HepG2 (cell line): ENCODE results near the gene LAMB2. TPM values are rescaled to one million over a fixed set of nuclear protein-coding genes. Genes with fewer than 3 reads are reported as not detected.

Experiments used
- CBFB ChIP-seq: sonication (generic); formaldehyde crosslinking; IDR thresholded peaks from 2 replicates; pipeline ENCODE4 v1.4.0; 2020; ENCODE audit warnings: missing genetic modification reagents
- HMG20A ChIP-seq: IDR thresholded peaks from 2 replicates; pipeline ENCODE4 v1.6.1; 2016; ENCODE audit warnings: borderline replicate concordance
- KAT8 ChIP-seq: IDR thresholded peaks from 2 replicates; pipeline ENCODE4 v1.6.1; 2016; ENCODE audit warnings: missing genetic modification reagents, missing compliant biosample characterization
- KMT2B ChIP-seq: IDR thresholded peaks from 2 replicates; pipeline ENCODE4 v1.6.1; 2016; ENCODE audit warnings: missing genetic modification reagents, missing compliant biosample characterization
- MTF2 ChIP-seq: sonication (generic); formaldehyde crosslinking; IDR thresholded peaks from 2 replicates; pipeline ENCODE4 v1.5.0; 2020; ENCODE audit warnings: missing genetic modification reagents, borderline replicate concordance
- NFRKB ChIP-seq: fragments of 450-650 bp; IDR thresholded peaks from 2 replicates; pipeline ENCODE4 v1.6.1; 2017
- NFYB ChIP-seq: sonication (generic); formaldehyde crosslinking; IDR thresholded peaks from 2 replicates; pipeline ENCODE4 v1.4.0; 2020; ENCODE audit warnings: missing genetic modification reagents
- NKX3-1 ChIP-seq: sonication (generic); formaldehyde crosslinking; IDR thresholded peaks from 2 replicates; pipeline ENCODE4 v1.5.0; 2020; ENCODE audit warnings: missing genetic modification reagents
- PHF20 ChIP-seq: sonication (generic); formaldehyde crosslinking; IDR thresholded peaks from 2 replicates; pipeline ENCODE4 v1.5.0; 2020; ENCODE audit warnings: mild to moderate bottlenecking, missing genetic modification reagents
- REXO4 ChIP-seq: sonication (generic); formaldehyde crosslinking; IDR thresholded peaks from 2 replicates; pipeline ENCODE4 v1.8.0; 2022; ENCODE audit warnings: missing genetic modification reagents, mild to moderate bottlenecking, borderline replicate concordance
- SAFB2 ChIP-seq: sonication (generic); formaldehyde crosslinking; IDR thresholded peaks from 2 replicates; pipeline ENCODE4 v1.5.1; 2020; ENCODE audit warnings: missing genetic modification reagents, low read depth, mild to moderate bottlenecking, borderline replicate concordance
- SMARCC2 ChIP-seq: fragments of 450-650 bp; IDR thresholded peaks from 2 replicates; pipeline ENCODE4 v1.6.1; 2017; ENCODE audit warnings: antibody characterized with exemption, mild to moderate bottlenecking
- YEATS4 ChIP-seq: sonication (generic); formaldehyde crosslinking; IDR thresholded peaks from 2 replicates; pipeline ENCODE4 v1.4.0; 2020; ENCODE audit warnings: missing genetic modification reagents, borderline replicate concordance
- ZBTB44 ChIP-seq: sonication (generic); formaldehyde crosslinking; IDR thresholded peaks from 2 replicates; pipeline ENCODE4 v1.4.0; 2020; ENCODE audit warnings: missing genetic modification reagents
- ZIK1 ChIP-seq: sonication (generic); formaldehyde crosslinking; IDR thresholded peaks from 2 replicates; pipeline ENCODE4 v1.5.0; 2020; ENCODE audit warnings: mild to moderate bottlenecking, low read depth, missing genetic modification reagents, borderline replicate concordance
- ZMYM2 ChIP-seq: sonication (generic); formaldehyde crosslinking; IDR thresholded peaks from 2 replicates; pipeline ENCODE4 v1.8.0; 2022; ENCODE audit warnings: mild to moderate bottlenecking, missing genetic modification reagents
- ZNF12 ChIP-seq: sonication (generic); formaldehyde crosslinking; IDR thresholded peaks from 2 replicates; pipeline ENCODE4 v1.5.0; 2020; ENCODE audit warnings: missing genetic modification reagents
- ZNF230 ChIP-seq: sonication (generic); formaldehyde crosslinking; IDR thresholded peaks from 2 replicates; pipeline ENCODE4 v1.4.0; 2020; ENCODE audit warnings: mild to moderate bottlenecking, missing genetic modification reagents
- ZNF251 ChIP-seq: sonication (generic); formaldehyde crosslinking; IDR thresholded peaks from 2 replicates; pipeline ENCODE4 v1.9.0; 2021; ENCODE audit warnings: mild to moderate bottlenecking, missing genetic modification reagents
- ZNF282 ChIP-seq: fragments of 450-650 bp; IDR thresholded peaks from 2 replicates; pipeline ENCODE4 v1.6.1; 2018; ENCODE audit not compliant: partially characterized antibody
- ZNF652 ChIP-seq: IDR thresholded peaks from 2 replicates; pipeline ENCODE4 v1.6.1; 2016; ENCODE audit warnings: low read depth, borderline replicate concordance
- ZNF782 ChIP-seq: sonication (generic); formaldehyde crosslinking; IDR thresholded peaks from 2 replicates; pipeline ENCODE4 v1.4.0; 2020; ENCODE audit warnings: missing genetic modification reagents, mild to moderate bottlenecking, borderline replicate concordance
- polyA plus RNA-seq, 8 experiments: library from polyadenylated mRNA; depleted of rRNA in 3 of 8; stranded (reverse) in 7 of 8; unstranded in 1 of 8; fragments of >200 nt; fragmentation: Illumina TruSeq in 4 of 8; extraction: Trizol in 4 of 8; gene quantifications; 2 replicates each; pipeline versions ENCODE4 v1.2.1 to v1.2.3, GENCODE V29; 2011 to 2016; ENCODE audit warnings: low read depth in 4 of 8, missing spikeins in 1 of 8, mixed read lengths in 1 of 8; ENCODE audit not compliant: insufficient read depth in 1 of 8
- total RNA-seq, 5 experiments: library from RNA; depleted of rRNA; stranded (reverse); fragments of >200 nt; fragmentation: Illumina TruSeq; extraction: Trizol; gene quantifications; 2 replicates each; pipeline ENCODE4 v1.2.3, GENCODE V29; 2016; ENCODE audit warnings: low read depth in 1 of 5
- TF ChIP-seq, protein P1 (sequence below): IDR thresholded peaks from 2 replicates; pipeline ENCODE4 v1.4.0; 2020; ENCODE audit warnings: mild to moderate bottlenecking, missing genetic modification reagents
- TF ChIP-seq, protein P2 (sequence below): sonication (generic); formaldehyde crosslinking; IDR thresholded peaks from 2 replicates; pipeline ENCODE4 v1.8.0; 2022; ENCODE audit warnings: missing genetic modification reagents, mild to moderate bottlenecking, borderline replicate concordance

Gene LAMB2
- total and polyA plus RNA-seq, 2 of the 13 experiments (the other 11 are each of a cell fraction or from before 2014, with no cell fraction given) = 208 to 443 TPM

GRCh38 chr3:49093853-49094767, 38.7 kb downstream of the LAMB2 start, which contains the start of gene QRICH1 (continued):
- no peak for TF ChIP-seq MTF2 (CRISPR knock-in tag)
- peak; percentile 95 for TF ChIP-seq NFYB (CRISPR knock-in tag)
- no peak; the same call in 1 of the 2 replicates for TF ChIP-seq ZNF251 (CRISPR knock-in tag)
- TF ChIP-seq ZNF282 = peak; percentile 97
- no peak; the same call in none of the 2 replicates for TF ChIP-seq YEATS4 (CRISPR knock-in tag)
- TF ChIP-seq CBFB (CRISPR knock-in tag) = 0 out of 2 replicates have a peak, but pooled peaks have one; percentile 24
- TF ChIP-seq SAFB2 (CRISPR knock-in tag) = no peak
- no peak for TF ChIP-seq SMARCC2
- TF ChIP-seq NKX3-1 (CRISPR knock-in tag) = peak; percentile 8
- TF ChIP-seq KMT2B (CRISPR knock-in tag) = peak; percentile 30; the same call in 1 of the 2 replicates
- 0 out of 2 replicates have a peak, but pooled peaks have one; percentile 35 for TF ChIP-seq NFRKB
- peak; percentile 63; the same call in 1 of the 2 replicates for TF ChIP-seq ZNF12 (CRISPR knock-in tag)
- TF ChIP-seq PHF20 (CRISPR knock-in tag) = peak; percentile 54
- TF ChIP-seq HMG20A = no peak
- TF ChIP-seq, protein P1, sequence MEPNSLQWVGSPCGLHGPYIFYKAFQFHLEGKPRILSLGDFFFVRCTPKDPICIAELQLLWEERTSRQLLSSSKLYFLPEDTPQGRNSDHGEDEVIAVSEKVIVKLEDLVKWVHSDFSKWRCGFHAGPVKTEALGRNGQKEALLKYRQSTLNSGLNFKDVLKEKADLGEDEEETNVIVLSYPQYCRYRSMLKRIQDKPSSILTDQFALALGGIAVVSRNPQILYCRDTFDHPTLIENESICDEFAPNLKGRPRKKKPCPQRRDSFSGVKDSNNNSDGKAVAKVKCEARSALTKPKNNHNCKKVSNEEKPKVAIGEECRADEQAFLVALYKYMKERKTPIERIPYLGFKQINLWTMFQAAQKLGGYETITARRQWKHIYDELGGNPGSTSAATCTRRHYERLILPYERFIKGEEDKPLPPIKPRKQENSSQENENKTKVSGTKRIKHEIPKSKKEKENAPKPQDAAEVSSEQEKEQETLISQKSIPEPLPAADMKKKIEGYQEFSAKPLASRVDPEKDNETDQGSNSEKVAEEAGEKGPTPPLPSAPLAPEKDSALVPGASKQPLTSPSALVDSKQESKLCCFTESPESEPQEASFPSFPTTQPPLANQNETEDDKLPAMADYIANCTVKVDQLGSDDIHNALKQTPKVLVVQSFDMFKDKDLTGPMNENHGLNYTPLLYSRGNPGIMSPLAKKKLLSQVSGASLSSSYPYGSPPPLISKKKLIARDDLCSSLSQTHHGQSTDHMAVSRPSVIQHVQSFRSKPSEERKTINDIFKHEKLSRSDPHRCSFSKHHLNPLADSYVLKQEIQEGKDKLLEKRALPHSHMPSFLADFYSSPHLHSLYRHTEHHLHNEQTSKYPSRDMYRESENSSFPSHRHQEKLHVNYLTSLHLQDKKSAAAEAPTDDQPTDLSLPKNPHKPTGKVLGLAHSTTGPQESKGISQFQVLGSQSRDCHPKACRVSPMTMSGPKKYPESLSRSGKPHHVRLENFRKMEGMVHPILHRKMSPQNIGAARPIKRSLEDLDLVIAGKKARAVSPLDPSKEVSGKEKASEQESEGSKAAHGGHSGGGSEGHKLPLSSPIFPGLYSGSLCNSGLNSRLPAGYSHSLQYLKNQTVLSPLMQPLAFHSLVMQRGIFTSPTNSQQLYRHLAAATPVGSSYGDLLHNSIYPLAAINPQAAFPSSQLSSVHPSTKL (CRISPR knock-in tag) = peak; percentile 28
- TF ChIP-seq, protein P2, sequence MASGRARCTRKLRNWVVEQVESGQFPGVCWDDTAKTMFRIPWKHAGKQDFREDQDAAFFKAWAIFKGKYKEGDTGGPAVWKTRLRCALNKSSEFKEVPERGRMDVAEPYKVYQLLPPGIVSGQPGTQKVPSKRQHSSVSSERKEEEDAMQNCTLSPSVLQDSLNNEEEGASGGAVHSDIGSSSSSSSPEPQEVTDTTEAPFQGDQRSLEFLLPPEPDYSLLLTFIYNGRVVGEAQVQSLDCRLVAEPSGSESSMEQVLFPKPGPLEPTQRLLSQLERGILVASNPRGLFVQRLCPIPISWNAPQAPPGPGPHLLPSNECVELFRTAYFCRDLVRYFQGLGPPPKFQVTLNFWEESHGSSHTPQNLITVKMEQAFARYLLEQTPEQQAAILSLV (CRISPR knock-in tag) = peak; percentile 77; the same call in 1 of the 2 replicates
- no peak for TF ChIP-seq ZMYM2
- TF ChIP-seq ZIK1 = peak; percentile 75
- no peak for TF ChIP-seq ZBTB44 (CRISPR knock-in tag)
- no peak; the same call in 1 of the 2 replicates for TF ChIP-seq ZNF652 (CRISPR knock-in tag)
- TF ChIP-seq REXO4 (CRISPR knock-in tag) = no peak
- no peak for TF ChIP-seq ZNF782 (CRISPR knock-in tag)
- TF ChIP-seq KAT8 (CRISPR knock-in tag) = peak; percentile 79
- TF ChIP-seq ZNF230 (CRISPR knock-in tag) = peak; percentile 2; the same call in 1 of the 2 replicates
